GM21786 (cell line): ENCODE data around the gene PTH2.
"Not testable (repeated sequence)": the region's sequence is repeated elsewhere in the genome, so short reads cannot be mapped to it uniquely, and the experiment has no call there.

ENCODE experiments used
- ATAC-seq: cut with Tn5 transposase; IDR thresholded peaks from one replicate; pipeline ENCODE4 v1.9.1; 2021; ENCODE audit not compliant: unreplicated experiment

The PTH2 gene

GRCh38 chr19:49448432-49448786, 25.2 kb upstream of the PTH2 start:
- ATAC-seq, result no peak

- no peak for ATAC-seq
Measured at GRCh38 chr19:49447485-49448431, 24.5 kb upstream of the PTH2 start.

GRCh38 chr19:49445997-49446396, 22.8 kb upstream of the PTH2 start:
- no peak for ATAC-seq

- ATAC-seq, result not testable (repeated sequence)
Measured at GRCh38 chr19:49444100-49444700, 21.0 kb upstream of the PTH2 start.

GRCh38 chr19:49443366-49444099, 20.3 kb upstream of the PTH2 start:
- ATAC-seq, result peak; percentile 76

GRCh38 chr19:49442771-49443365, 19.6 kb upstream of the PTH2 start:
- no peak for ATAC-seq

- ATAC-seq, result no peak
Measured at GRCh38 chr19:49442354-49442753, 19.1 kb upstream of the PTH2 start.

- ATAC-seq, result no peak
Measured at GRCh38 chr19:49441960-49442350, 18.7 kb upstream of the PTH2 start.

GRCh38 chr19:49441210-49441959, 18.1 kb upstream of the PTH2 start, which contains the start of gene SLC17A7:
TSS of gene SLC17A7 (minus strand) at chr19:49441527. CDS start at chr19:49441379, 148 bp downstream.
- no peak for ATAC-seq

GRCh38 chr19:49440439-49441209, 17.4 kb upstream of the PTH2 start:
- no peak for ATAC-seq

GRCh38 chr19:49439836-49440235, 16.6 kb upstream of the PTH2 start:
- no peak for ATAC-seq

- ATAC-seq, result no peak
Measured at GRCh38 chr19:49438261-49438660, 15.0 kb upstream of the PTH2 start.

- ATAC-seq, result no peak
Measured at GRCh38 chr19:49437231-49437630, 14.0 kb upstream of the PTH2 start.

GRCh38 chr19:49436381-49437017, 13.3 kb upstream of the PTH2 start:
- ATAC-seq, result no peak

GRCh38 chr19:49435670-49436069, 12.4 kb upstream of the PTH2 start:
- ATAC-seq, result no peak

- no peak for ATAC-seq
Measured at GRCh38 chr19:49434907-49435583, 11.8 kb upstream of the PTH2 start.

- ATAC-seq, result no peak
Measured at GRCh38 chr19:49433240-49433901, 10.1 kb upstream of the PTH2 start.
